ENCODE data around the gene PPT1. TPM values are rescaled to one million over a fixed set of nuclear protein-coding genes. Genes with fewer than 3 reads are reported as not detected.

Gene PPT1
- total and polyA plus RNA-seq, 2 of the 13 experiments (the other 11 are each of a cell fraction or from before 2014, with no cell fraction given), result 129 TPM

DNA sequence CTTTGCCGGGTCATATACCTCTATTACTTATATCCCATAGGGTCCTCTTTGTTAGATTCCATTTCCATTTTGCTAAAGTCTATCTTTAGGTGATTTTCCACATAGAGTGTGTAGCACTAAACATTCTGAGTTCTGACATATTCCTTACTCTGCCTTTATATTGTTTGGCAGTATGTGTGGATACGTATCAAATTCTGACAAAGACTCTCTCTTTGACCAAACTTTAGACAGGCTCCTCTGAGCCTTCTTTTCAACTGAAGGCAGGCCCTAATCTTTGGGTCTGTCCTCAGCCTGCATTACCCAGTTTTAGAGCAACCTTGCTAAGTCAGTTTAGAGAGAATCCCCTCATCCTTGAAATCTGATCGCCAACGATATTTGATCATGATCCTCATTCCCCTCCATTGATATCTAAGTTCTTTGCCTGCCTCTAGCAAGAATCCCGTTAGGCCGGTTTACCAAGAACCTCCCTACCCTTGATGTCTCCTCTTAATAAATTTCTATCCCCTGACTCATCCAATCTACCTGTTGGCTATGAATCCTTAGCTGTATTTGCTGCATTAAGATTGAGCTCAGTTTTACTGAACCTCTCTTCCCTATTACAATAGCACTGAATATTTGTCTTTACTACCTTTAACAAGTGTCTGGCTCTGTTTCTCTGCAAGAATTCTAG is 10.4 kb upstream of the PPT1 start:
- H3K4me3 ChIP-seq (replicated peaks in 1 of 3; ENCODE audit: insufficient read depth in 1 of 3, low read depth in 2 of 3, low read length in 3 of 3), result no peak overlapping the region
- peaks cover 19% of the 10 kb centered on the region for H3K9me3 ChIP-seq (ENCODE audit: low read length)
- H3K4me1 ChIP-seq (ENCODE audit: insufficient read depth, low read length), result no peaks in the 10 kb centered on the region
- no peaks in the 10 kb centered on the region for H4K20me1 ChIP-seq (ENCODE audit: insufficient read depth, low read length)
- in situ Hi-C loops (cut with HindIII; ENCODE audit: extremely low pct_ligation_motif_present, low pct_unique_long_range_greater_than_20kb) (no loop called here), intact Hi-C loops (cut with micrococcal nuclease; ENCODE audit: unreplicated experiment) (no loop called here)
- DNase-seq (ENCODE audit: low spot score) (no peak), ATAC-seq (no peak), FAIRE-seq (no peak)
- no peaks in the 10 kb centered on the region for H3K36me3 ChIP-seq (replicated peaks in 1 of 2; ENCODE audit: control insufficient read depth in 1 of 2, insufficient read depth in 2 of 2, low read length in 2 of 2)
- 54% methylated on average over 6 of the region's 6 CpGs for WGBS (ENCODE audit: low lambda C conversion rate)
- ChIA-PET CTCF (ENCODE audit: low intra/inter-chr PET ratio, low total read pairs) (no interaction called here), POLR2A (no interaction called here)
- TF ChIP-seq GZF1 (CRISPR knock-in tag; IDR thresholded peaks at IDR 0.05) (no peak), MIER2 (CRISPR knock-in tag; IDR thresholded peaks at IDR 0.05) (no peak), ZNF10 (CRISPR knock-in tag; IDR thresholded peaks at IDR 0.05; ENCODE audit: borderline replicate concordance, low read depth) (no peak), ZNF326 (CRISPR knock-in tag; IDR thresholded peaks at IDR 0.05; ENCODE audit: borderline replicate concordance) (no peak), SMAD3 (CRISPR knock-in tag; IDR thresholded peaks at IDR 0.05) (no peak), TSC22D2 (CRISPR knock-in tag; IDR thresholded peaks at IDR 0.05; ENCODE audit: borderline replicate concordance) (no peak), NFYC (CRISPR knock-in tag; IDR thresholded peaks at IDR 0.05) (no peak), ZNF34 (CRISPR knock-in tag; IDR thresholded peaks at IDR 0.05; ENCODE audit: borderline replicate concordance) (no peak), RXRB (CRISPR knock-in tag; IDR thresholded peaks at IDR 0.05; ENCODE audit: borderline replicate concordance) (no peak), TRIM24 (CRISPR knock-in tag; IDR thresholded peaks at IDR 0.05) (no peak), HHEX (CRISPR knock-in tag; IDR thresholded peaks at IDR 0.05) (no peak)
- TF ChIP-seq, protein P1, sequence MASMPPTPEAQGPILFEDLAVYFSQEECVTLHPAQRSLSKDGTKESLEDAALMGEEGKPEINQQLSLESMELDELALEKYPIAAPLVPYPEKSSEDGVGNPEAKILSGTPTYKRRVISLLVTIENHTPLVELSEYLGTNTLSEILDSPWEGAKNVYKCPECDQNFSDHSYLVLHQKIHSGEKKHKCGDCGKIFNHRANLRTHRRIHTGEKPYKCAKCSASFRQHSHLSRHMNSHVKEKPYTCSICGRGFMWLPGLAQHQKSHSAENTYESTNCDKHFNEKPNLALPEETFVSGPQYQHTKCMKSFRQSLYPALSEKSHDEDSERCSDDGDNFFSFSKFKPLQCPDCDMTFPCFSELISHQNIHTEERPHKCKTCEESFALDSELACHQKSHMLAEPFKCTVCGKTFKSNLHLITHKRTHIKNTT (CRISPR knock-in tag; IDR thresholded peaks at IDR 0.05), result no peak
- TF ChIP-seq, protein P2, sequence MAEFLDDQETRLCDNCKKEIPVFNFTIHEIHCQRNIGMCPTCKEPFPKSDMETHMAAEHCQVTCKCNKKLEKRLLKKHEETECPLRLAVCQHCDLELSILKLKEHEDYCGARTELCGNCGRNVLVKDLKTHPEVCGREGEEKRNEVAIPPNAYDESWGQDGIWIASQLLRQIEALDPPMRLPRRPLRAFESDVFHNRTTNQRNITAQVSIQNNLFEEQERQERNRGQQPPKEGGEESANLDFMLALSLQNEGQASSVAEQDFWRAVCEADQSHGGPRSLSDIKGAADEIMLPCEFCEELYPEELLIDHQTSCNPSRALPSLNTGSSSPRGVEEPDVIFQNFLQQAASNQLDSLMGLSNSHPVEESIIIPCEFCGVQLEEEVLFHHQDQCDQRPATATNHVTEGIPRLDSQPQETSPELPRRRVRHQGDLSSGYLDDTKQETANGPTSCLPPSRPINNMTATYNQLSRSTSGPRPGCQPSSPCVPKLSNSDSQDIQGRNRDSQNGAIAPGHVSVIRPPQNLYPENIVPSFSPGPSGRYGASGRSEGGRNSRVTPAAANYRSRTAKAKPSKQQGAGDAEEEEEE (CRISPR knock-in tag; IDR thresholded peaks at IDR 0.05; ENCODE audit: borderline replicate concordance), result no peak
- TF ChIP-seq, protein P3, sequence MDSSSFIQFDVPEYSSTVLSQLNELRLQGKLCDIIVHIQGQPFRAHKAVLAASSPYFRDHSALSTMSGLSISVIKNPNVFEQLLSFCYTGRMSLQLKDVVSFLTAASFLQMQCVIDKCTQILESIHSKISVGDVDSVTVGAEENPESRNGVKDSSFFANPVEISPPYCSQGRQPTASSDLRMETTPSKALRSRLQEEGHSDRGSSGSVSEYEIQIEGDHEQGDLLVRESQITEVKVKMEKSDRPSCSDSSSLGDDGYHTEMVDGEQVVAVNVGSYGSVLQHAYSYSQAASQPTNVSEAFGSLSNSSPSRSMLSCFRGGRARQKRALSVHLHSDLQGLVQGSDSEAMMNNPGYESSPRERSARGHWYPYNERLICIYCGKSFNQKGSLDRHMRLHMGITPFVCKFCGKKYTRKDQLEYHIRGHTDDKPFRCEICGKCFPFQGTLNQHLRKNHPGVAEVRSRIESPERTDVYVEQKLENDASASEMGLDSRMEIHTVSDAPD (CRISPR knock-in tag; IDR thresholded peaks at IDR 0.05), result no peak
- TF ChIP-seq, protein P4, sequence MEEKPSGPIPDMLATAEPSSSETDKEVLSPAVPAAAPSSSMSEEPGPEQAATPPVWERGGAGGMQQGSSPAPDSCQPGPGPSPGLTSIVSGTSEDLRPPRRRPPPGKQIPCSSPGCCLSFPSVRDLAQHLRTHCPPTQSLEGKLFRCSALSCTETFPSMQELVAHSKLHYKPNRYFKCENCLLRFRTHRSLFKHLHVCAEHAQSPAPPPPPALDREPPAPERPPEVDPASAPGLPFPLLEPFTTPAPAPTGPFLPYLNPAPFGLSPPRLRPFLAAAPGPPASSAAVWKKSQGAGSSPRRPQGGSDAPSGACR (CRISPR knock-in tag; IDR thresholded peaks at IDR 0.05), result no peak
- no peak overlapping the region for H3K27ac ChIP-seq (ENCODE audit: extremely low read length, insufficient read depth, low read length)
- H3K4me2 ChIP-seq (ENCODE audit: low read depth, low read length), result no peak overlapping the region
- no peak overlapping the region for H2AFZ ChIP-seq (ENCODE audit: low read length)
- H3K27me3 ChIP-seq (ENCODE audit: control insufficient read depth in 1 of 2, insufficient read depth in 2 of 2, low read length in 2 of 2), result peaks cover 1 to 20% of the 10 kb centered on the region in 2 experiments; a peak in 2 of 5 replicates
- no peak overlapping the region for H3K9ac ChIP-seq (ENCODE audit: insufficient read depth, low read depth, low read length)
- H3K79me2 ChIP-seq (ENCODE audit: insufficient read depth, low read length), result no peaks in the 10 kb centered on the region
- no TSS peak for BruUV-seq (replicated peaks)
